Bronchial epithelial cell (primary cell): ENCODE results near the gene SNX5. TPM values are rescaled to one million over a fixed set of nuclear protein-coding genes. Genes with fewer than 3 reads are reported as not detected.

Experiments
- DNase-seq: peaks from one replicate; pipeline ENCODE4 v3.0.0-alpha.2; 2010; ENCODE audit warnings: low read depth
- FAIRE-seq: peaks from 2 replicates; lab custom pipeline; 2011; peaks lifted over from hg19 to GRCh38; lab: Jason Lieb, UNC
- H3K27me3 ChIP-seq: 2 replicates; pipeline ENCODE4 v1.5.1; 2011; ENCODE audit warnings: low read length; ENCODE audit not compliant: control insufficient read depth, insufficient read depth
- H3K36me3 ChIP-seq: 2 replicates; pipeline ENCODE4 v1.5.1; 2011; ENCODE audit warnings: low read length; ENCODE audit not compliant: control insufficient read depth, insufficient read depth
- H3K4me3 ChIP-seq: 2 replicates; pipeline ENCODE4 v1.5.1; 2011; ENCODE audit warnings: mild to moderate bottlenecking, low read depth, low read length, control low read depth
- total RNA-seq: library from RNA; depleted of rRNA; stranded (reverse); fragments of >200 nt; gene quantifications from 2 replicates; pipeline ENCODE4 v1.2.1, GENCODE V29; 2014
- TF ChIP-seq, protein P1 (sequence below): IDR thresholded peaks from 2 replicates; pipeline ENCODE4 v1.5.1; 2011; ENCODE audit warnings: mild to moderate bottlenecking, moderate library complexity, low read length, control low read depth, inconsistent platforms; ENCODE audit not compliant: insufficient read depth, severe bottlenecking

Gene SNX5
- total RNA-seq, 1 donor from 2014 or later = 152 TPM

DNA sequence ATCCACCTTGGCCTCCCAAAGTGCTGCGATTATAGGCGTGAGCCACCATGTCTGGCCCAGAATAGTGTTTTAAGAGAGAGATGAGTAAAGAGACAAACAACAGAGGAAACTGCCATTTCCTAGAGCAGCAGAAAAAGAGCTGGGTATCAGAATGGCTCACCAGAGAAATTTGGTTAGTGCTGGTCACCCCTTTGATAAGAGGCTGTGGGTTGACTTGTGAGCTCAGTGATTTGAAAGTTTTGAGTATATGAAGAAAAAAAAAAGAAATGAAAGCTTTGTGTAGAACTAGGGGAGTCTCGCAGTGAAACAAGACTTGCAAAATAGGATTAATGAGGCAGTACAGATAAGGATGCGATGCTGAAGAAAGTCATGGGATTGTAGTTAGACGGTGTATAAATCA, 29.9 kb upstream of the SNX5 start:
- Histone ChIP-seq H3K27me3 (no peaks in the 10 kb centered on the region), H3K36me3 (no peaks in the 10 kb centered on the region), H3K4me3 (no peak overlapping the region)
- DNase-seq = no peak
- FAIRE-seq = no peak
- TF ChIP-seq, protein P1, sequence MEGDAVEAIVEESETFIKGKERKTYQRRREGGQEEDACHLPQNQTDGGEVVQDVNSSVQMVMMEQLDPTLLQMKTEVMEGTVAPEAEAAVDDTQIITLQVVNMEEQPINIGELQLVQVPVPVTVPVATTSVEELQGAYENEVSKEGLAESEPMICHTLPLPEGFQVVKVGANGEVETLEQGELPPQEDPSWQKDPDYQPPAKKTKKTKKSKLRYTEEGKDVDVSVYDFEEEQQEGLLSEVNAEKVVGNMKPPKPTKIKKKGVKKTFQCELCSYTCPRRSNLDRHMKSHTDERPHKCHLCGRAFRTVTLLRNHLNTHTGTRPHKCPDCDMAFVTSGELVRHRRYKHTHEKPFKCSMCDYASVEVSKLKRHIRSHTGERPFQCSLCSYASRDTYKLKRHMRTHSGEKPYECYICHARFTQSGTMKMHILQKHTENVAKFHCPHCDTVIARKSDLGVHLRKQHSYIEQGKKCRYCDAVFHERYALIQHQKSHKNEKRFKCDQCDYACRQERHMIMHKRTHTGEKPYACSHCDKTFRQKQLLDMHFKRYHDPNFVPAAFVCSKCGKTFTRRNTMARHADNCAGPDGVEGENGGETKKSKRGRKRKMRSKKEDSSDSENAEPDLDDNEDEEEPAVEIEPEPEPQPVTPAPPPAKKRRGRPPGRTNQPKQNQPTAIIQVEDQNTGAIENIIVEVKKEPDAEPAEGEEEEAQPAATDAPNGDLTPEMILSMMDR = no peak

DNA sequence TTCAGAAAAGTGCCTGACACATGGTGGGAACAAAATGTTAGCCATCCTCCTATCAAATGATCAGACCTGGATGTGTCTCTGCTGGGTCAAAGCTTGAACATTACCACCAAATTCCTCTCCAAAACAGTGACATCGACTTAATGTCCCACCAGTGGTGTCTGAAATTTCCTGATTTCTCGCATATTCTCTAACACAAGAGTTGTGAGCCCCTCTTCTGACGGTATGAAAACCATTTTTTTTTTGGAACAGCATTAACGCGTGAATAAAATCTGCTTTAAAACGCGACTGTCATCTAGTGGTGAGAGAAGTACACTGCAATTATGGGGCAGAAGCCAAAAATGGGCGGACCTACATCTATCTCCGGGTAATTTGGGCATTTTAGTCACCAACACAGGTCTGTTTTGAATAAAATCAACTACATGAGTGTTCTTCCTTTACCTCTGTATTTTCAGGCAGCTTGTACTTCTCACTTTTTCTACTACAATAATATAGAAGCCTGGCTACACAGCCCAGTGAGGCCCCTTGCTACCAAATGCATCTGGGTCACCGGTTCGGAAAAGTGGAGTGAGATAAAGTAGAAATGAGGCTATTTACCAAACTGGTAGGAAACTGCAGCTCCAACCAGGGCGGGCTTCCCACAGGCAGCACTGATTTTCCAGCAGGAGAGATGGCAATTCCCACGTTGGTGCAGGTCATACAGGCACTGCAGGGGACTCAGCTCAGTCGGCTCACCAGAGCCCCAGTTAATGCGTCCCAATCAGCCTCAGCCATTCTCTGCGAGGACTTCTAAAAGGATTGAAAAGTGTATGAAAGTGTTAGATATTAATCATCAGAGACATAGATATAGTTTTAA, 27.6 kb upstream of the SNX5 start:
- TF ChIP-seq, protein P1 = peak; percentile 85
- H3K36me3 ChIP-seq = no peaks in the 10 kb centered on the region
- H3K27me3 ChIP-seq = no peaks in the 10 kb centered on the region
- no peak overlapping the region for H3K4me3 ChIP-seq
- DNase-seq (peak; percentile 57), FAIRE-seq (no peak)

- Histone ChIP-seq H3K4me3 (no peak overlapping the region), H3K36me3 (peaks cover 1% of the 10 kb centered on the region), H3K27me3 (no peaks in the 10 kb centered on the region)
- FAIRE-seq = no peak
- TF ChIP-seq, protein P1 = no peak
- no peak for DNase-seq
These were observed 25.0 kb upstream of the SNX5 start for GRCh38 chr20:17993546-17993945.

DNA sequence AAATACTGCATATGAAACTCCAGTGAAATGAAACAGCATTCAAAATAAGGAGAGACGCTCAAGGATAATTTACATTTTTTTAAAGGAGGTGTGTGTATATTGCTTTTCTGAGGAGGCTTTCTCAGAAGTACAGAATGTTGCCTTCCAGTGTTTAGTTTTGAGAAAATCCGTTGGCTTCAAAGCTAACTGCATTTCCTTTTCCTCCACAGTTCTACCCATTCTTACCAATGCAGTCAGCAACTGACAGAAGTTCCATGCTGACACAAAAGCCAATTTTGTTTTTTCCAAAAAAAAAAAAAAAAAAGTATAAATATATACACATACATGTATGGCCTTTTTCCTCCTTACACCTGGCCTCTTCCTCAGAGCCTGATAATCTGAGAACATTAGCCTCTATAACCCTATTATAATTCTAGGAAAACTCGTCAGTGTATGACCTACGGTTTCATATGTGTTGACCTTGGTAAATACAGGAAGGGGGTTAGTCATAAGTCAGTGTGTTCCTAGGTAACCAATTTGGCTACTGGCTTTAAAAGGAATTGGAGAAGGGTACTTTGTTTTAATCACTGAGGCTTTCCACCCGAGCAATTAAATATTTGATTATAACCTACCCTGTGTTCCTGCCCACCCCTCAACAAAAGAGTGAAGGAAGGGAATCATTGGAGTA, 24.4 kb upstream of the SNX5 start:
- H3K36me3 ChIP-seq = peaks cover 1% of the 10 kb centered on the region
- DNase-seq (peak; percentile 69), FAIRE-seq (no peak)
- TF ChIP-seq, protein P1 = no peak
- no peaks in the 10 kb centered on the region for H3K27me3 ChIP-seq
- no peak overlapping the region for H3K4me3 ChIP-seq

DNA sequence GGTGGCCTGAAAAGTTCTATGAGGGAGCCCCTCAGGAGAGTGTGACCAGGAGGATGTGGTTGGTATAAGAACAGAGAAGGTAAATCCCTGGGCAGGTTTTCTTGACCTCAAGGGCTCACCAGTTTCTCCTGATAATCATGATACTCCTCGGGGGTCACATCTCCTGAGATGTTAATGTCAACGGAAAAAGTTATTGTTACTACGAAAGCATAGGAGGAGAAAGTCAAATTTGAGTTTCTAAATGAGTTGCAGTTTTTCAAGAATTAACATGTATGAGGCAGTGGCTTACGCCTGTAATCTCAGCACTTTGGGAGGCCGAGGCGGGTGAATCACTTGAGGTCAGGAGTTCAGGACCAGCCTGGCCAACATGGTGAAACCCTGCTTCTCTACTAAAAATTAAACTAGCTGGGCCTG, 23.6 kb upstream of the SNX5 start:
- DNase-seq (no peak), FAIRE-seq (no peak)
- no peaks in the 10 kb centered on the region for H3K27me3 ChIP-seq
- TF ChIP-seq, protein P1 = no peak
- no peak overlapping the region for H3K4me3 ChIP-seq
- H3K36me3 ChIP-seq = peaks cover 1% of the 10 kb centered on the region
